IPS DF 6.9 (cell line): Measurements from ENCODE around the gene PLD5.
"Not testable (repeated sequence)": the region's sequence is repeated elsewhere in the genome, so short reads cannot be mapped to it uniquely, and the experiment has no call there.

Experiments used
- DNase-seq: peaks from one replicate; pipeline ENCODE4 v3.0.0-alpha.2; 2013; ENCODE audit warnings: low read depth, low spot score
- H3K27ac ChIP-seq: one replicate; pipeline ENCODE4 v1.5.1; 2013; ENCODE audit warnings: low read length, control low read depth
- H3K27me3 ChIP-seq: 2 replicates; pipeline ENCODE4 v1.6.1; 2013; ENCODE audit warnings: mild to moderate bottlenecking, low read length; ENCODE audit not compliant: control insufficient read depth, insufficient read depth
- H3K36me3 ChIP-seq: 2 replicates; pipeline ENCODE4 v1.6.1; 2013; ENCODE audit warnings: low read length; ENCODE audit not compliant: control insufficient read depth, insufficient read depth
- H3K4me1 ChIP-seq: 2 replicates; pipeline ENCODE4 v1.6.1; 2013; ENCODE audit warnings: low read length; ENCODE audit not compliant: control insufficient read depth, insufficient read depth
- H3K4me3 ChIP-seq: 2 replicates; pipeline ENCODE4 v1.5.1; 2013; ENCODE audit warnings: mild to moderate bottlenecking, low read length
- H3K9me3 ChIP-seq: 2 replicates; pipeline ENCODE4 v1.6.1; 2013; ENCODE audit warnings: low read length, inconsistent platforms; ENCODE audit not compliant: control insufficient read depth, insufficient read depth
- WGBS: extraction: QIAGEN DNeasy Blood & Tissue Kit; methylation state at CpG from one replicate; pipeline ENCODE4 v1.1.7; 2013; ENCODE audit warnings: mixed read lengths, missing lambda C conversion rate; ENCODE audit not compliant: insufficient read length, insufficient coverage; 5-methylcytosine and 5-hydroxymethylcytosine counted together

The PLD5 gene

GRCh38 chr1:242506724-242507123 is 17.8 kb downstream of the PLD5 start:
- WGBS = no CpG with 5 or more reads among the region's 12 CpGs
- H3K4me3 ChIP-seq = no peak overlapping the region
- no peaks in the 10 kb centered on the region for H3K4me1 ChIP-seq
- no peak overlapping the region for H3K27ac ChIP-seq
- DNase-seq = no peak
- no peaks in the 10 kb centered on the region for H3K36me3 ChIP-seq
- H3K9me3 ChIP-seq = no peaks in the 10 kb centered on the region
- no peaks in the 10 kb centered on the region for H3K27me3 ChIP-seq

- no peak for DNase-seq
- H3K4me3 ChIP-seq = no peak overlapping the region
- no peaks in the 10 kb centered on the region for H3K36me3 ChIP-seq
- H3K9me3 ChIP-seq = no peaks in the 10 kb centered on the region
- no peaks in the 10 kb centered on the region for H3K27me3 ChIP-seq
- WGBS = no CpG with 5 or more reads among the region's 3 CpGs
- H3K27ac ChIP-seq = no peak overlapping the region
- H3K4me1 ChIP-seq = no peaks in the 10 kb centered on the region
These were observed 35.0 kb downstream of the PLD5 start for GRCh38 chr1:242489545-242489944.

GRCh38 chr1:242477944-242478343 is 46.6 kb downstream of the PLD5 start:
- H3K4me1 ChIP-seq = no peaks in the 10 kb centered on the region
- H3K36me3 ChIP-seq = no peaks in the 10 kb centered on the region
- no peak overlapping the region for H3K4me3 ChIP-seq
- no peaks in the 10 kb centered on the region for H3K27me3 ChIP-seq
- no peak for DNase-seq
- H3K27ac ChIP-seq = no peak overlapping the region
- peaks cover 1% of the 10 kb centered on the region; the same call in 1 of the 2 replicates for H3K9me3 ChIP-seq
- no CpG with 5 or more reads among the region's 3 CpGs for WGBS

GRCh38 chr1:242470774-242471173 is 53.7 kb downstream of the PLD5 start:
- no peaks in the 10 kb centered on the region for H3K36me3 ChIP-seq
- no peak for DNase-seq
- no peak overlapping the region for H3K4me3 ChIP-seq
- no peaks in the 10 kb centered on the region for H3K4me1 ChIP-seq
- no CpG with 5 or more reads among the region's 6 CpGs for whole genome bisulfite sequencing
- H3K27ac ChIP-seq = no peak overlapping the region
- no peaks in the 10 kb centered on the region for H3K27me3 ChIP-seq
- H3K9me3 ChIP-seq = no peaks in the 10 kb centered on the region

GRCh38 chr1:242468784-242469183 is 55.7 kb downstream of the PLD5 start:
- no peak for DNase-seq
- Histone ChIP-seq H3K9me3 (no peaks in the 10 kb centered on the region), H3K4me1 (no peaks in the 10 kb centered on the region), H3K27me3 (no peaks in the 10 kb centered on the region), H3K27ac (no peak overlapping the region), H3K4me3 (no peak overlapping the region), H3K36me3 (no peaks in the 10 kb centered on the region)
- no CpG with 5 or more reads among the region's 4 CpGs for WGBS

GRCh38 chr1:242467556-242468145 is 56.8 kb downstream of the PLD5 start:
- no peaks in the 10 kb centered on the region for H3K27me3 ChIP-seq
- H3K4me1 ChIP-seq = no peaks in the 10 kb centered on the region
- H3K4me3 ChIP-seq = no peak overlapping the region
- WGBS = no CpG with 5 or more reads among the region's 4 CpGs
- H3K27ac ChIP-seq = no peak overlapping the region
- no peaks in the 10 kb centered on the region for H3K36me3 ChIP-seq
- H3K9me3 ChIP-seq = no peaks in the 10 kb centered on the region
- DNase-seq = no peak

GRCh38 chr1:242462867-242463266 is 61.6 kb downstream of the PLD5 start:
- WGBS = 100% methylated on average over 2 of the region's 7 CpGs
- no peak for DNase-seq
- no peak overlapping the region for H3K27ac ChIP-seq

GRCh38 chr1:242459740-242460139 is 64.8 kb downstream of the PLD5 start:
- not testable (repeated sequence) for H3K4me3 ChIP-seq, DNase-seq, H3K4me1 ChIP-seq, H3K27me3 ChIP-seq, H3K9me3 ChIP-seq, H3K27ac ChIP-seq, H3K36me3 ChIP-seq
- no CpG with 5 or more reads among the region's 5 CpGs for WGBS

More at GRCh38 chr1:242462867-242463266, 61.6 kb downstream of the PLD5 start:
- no peak overlapping the region for H3K4me3 ChIP-seq
- H3K27me3 ChIP-seq = no peaks in the 10 kb centered on the region
- no peaks in the 10 kb centered on the region for H3K9me3 ChIP-seq
- H3K36me3 ChIP-seq = no peaks in the 10 kb centered on the region
- no peaks in the 10 kb centered on the region for H3K4me1 ChIP-seq

GRCh38 chr1:242456726-242457269 is 67.7 kb downstream of the PLD5 start:
- Histone ChIP-seq H3K9me3 (no peaks in the 10 kb centered on the region), H3K36me3 (no peaks in the 10 kb centered on the region), H3K4me1 (peaks cover 1% of the 10 kb centered on the region; the same call in 1 of the 2 replicates), H3K4me3 (no peak overlapping the region), H3K27ac (no peak overlapping the region), H3K27me3 (no peaks in the 10 kb centered on the region)
- DNase-seq = no peak
- no CpG with 5 or more reads among the region's 11 CpGs for WGBS

- DNase-seq = no peak
- no peaks in the 10 kb centered on the region for H3K36me3 ChIP-seq
- WGBS = no CpG with 5 or more reads among the region's 1 CpG
- peaks cover 1% of the 10 kb centered on the region; the same call in 1 of the 2 replicates for H3K4me1 ChIP-seq
- H3K27ac ChIP-seq = no peak overlapping the region
- no peaks in the 10 kb centered on the region for H3K9me3 ChIP-seq
- no peak overlapping the region for H3K4me3 ChIP-seq
- no peaks in the 10 kb centered on the region for H3K27me3 ChIP-seq
These were observed 69.5 kb downstream of the PLD5 start for GRCh38 chr1:242455052-242455361.
